ENCODE measurements around the gene CCND1.
"Not testable (repeated sequence)": the region's sequence is repeated elsewhere in the genome, so short reads cannot be mapped to it uniquely, and the experiment has no call there.

Gene CCND1

DNA sequence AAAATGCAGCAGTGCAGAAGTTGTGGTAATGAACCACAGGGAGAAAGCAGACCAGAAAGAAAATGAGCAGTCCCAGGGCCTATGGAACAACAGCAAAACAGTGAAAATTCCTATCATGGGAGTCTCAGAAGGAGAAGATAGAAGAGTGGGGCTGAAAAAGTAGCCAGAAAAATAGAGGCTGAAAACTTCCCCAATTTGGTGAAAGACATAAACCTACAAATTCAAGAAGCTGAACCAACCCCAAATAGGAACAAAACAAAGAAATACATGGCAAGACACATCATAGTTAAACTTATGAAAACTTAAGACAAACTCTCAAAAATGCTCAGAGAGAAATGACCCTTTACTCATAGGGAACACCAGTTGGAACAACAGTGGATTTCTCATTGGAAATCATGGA lies 51.5 kb downstream of the CCND1 start:
- no peak for DNase-seq (ENCODE audit: low read depth)

DNA sequence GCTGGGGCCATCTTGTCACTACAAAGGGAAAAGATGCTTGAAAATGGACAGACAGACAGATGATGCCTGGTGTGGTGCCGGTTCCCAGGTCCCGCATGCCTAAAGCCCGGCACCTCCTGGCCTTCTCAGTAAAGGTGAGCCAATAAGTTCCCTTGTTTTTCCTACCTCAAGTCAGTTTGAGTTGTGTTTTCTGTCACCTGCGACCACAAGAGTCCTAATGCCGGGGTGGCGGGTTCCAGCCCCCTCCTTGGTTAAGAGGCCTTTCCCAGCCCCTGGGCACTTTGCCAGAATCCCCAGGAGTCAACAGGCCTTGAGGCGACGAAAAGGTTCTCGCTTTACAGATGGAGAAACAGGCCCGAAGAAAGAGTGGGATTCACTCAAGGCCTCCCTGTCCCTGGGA lies 53.8 kb downstream of the CCND1 start:
- DNase-seq (ENCODE audit: low read depth): no peak

DNA sequence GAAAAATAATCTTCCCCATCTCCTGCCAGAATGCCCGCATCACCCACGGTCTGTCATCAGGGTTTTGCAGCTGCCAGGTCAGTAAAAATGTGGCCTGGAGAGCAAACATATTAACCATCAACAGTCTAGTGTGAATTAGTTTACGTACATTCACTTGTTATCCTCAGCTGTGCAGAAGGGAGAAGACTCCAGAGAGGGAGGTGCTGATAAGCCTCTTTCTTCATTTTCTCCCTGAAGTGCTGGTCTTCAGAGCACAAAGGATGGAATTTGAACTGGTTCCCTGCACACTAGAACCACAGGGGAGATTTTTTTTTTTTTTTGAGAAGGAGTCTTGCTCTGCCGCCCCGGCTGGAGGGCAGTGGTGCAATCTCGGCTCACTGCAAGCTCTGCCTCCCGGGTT lies 54.6 kb downstream of the CCND1 start:
- no peak for DNase-seq (ENCODE audit: low read depth)

DNA sequence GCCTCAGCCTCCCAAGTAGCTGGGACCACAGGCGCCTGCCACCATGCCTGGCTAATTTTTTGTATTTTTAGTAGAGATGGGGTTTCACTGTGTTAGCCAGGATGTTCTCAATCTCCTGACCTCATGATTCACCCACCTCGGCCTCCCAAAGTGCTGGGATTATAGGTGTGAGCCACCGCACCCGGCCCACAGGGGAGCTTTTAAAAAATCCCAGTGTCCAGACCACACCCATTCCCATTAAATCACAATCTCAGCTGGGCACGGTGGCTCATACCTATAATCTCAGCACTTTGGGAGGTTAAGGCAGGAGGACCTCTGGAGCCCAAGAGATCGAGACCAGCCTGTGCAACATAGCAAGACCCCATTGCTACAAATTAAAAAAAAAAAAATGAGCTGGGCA lies 55.0 kb downstream of the CCND1 start:
- not testable (repeated sequence) for DNase-seq (ENCODE audit: low read depth)

DNA sequence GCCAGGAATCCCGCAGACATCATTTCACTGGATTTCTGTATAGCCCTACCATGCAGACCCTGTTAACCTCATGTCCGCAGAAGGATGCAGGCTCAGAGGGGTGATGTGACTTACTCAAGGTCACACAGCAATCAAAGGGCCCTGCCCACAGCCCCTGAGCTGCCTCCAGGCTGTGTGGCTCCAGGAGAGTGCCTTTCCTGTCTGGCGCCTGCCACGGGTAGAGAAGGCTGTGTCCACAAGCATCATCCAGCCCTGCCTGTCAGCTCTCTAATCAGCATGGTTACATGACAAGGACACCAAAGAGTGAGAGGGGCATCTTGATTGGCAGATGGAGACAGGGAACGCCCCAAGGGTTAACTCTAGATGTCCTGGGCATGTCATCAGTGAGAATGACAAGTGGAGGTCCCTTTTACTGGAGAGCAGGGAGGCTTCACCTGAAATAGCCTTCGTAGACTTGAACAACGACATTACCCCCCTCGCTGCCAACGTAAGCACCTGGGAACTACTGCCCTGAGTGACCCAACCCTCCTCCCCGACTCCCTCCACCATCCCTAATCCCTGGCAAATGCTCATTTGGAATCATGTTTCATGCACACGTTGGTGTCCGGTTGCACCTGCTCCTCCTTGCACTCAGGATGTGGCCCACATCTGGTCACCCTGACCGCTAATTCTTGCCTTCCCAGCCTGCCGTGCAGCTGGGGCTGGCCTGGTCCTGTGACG lies 56.0 kb downstream of the CCND1 start:
- DNase-seq (ENCODE audit: low read depth): no peak

DNA sequence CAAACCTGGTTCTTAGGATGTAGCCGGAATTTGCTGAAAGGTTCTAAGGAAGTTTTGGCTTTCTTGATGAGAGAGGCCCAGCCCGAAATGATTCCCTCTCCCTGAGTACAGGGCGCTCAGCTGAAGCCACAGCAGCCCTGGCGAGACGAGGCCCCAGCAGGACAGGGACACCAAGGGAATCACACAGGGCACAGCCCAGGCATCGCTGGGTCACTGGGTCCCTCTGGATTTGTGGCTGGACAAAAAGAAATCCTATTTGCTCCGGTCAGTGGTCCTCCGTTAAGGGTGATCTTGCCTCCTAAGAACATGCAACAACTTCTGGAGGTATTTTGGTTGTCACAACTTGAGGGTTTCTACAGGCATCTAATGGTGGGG lies 56.5 kb downstream of the CCND1 start:
- no peak for DNase-seq (ENCODE audit: low read depth)

DNA sequence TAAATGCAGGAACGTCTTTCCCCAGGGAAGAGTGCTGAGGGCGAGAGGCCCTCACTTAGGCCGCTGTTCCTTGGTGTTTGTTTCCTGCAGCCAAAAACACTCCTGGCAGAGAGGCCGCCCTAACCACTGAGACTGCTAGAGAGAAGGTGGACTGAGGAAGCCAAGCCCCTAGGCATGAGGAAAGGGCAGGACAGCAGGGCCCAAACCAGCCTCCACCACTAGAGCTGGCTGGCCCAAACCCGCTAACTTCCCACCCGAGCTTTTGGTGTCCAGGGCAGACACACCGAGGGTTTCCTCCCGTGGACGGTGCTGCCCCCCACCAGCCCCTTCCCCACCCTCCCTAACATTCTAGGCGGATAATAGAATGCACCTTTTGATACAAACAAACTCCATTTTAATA lies 56.9 kb downstream of the CCND1 start:
- DNase-seq (ENCODE audit: low read depth): no peak

DNA sequence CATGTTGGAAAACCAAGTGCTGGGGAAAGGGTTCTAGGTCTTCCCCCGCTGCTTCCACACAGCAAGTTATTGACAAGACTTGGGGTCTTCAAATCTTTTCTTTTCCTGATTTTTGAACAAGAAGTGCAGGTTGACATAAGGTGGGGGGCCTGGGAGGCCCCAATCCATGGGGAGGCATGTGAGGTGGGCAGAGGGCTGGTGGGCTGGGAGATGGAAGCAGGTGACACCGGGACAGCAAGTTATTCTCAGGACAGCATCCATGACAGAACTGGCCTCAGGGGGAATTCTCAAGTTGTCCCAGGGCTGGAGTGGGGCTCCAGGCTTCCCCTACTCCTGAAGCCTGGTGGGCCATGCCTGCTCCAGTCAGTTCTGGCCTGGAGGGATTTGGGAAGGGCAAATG lies 57.4 kb downstream of the CCND1 start:
- DNase-seq (ENCODE audit: low read depth): no peak

DNA sequence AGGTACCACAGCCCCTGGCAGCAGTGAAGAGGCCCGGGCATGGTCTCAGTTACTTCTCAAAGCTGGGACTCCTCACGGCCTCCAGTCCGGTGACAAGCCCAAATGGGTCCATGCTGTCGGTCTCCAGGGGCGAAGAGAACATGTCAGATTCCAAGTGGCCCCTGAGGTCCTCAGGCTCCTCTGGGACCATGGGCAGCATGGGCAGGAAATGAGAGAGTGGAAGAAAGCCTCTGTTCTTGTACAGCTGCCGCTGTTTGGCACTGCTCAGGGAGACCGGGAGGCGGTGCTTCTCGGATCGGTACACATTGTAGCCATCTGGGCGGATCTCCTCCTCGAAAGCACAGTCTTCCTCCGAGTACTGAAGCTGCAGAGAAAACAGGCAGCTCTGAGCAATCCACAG lies 58.3 kb downstream of the CCND1 start:
- DNase-seq (ENCODE audit: low read depth): no peak

DNA sequence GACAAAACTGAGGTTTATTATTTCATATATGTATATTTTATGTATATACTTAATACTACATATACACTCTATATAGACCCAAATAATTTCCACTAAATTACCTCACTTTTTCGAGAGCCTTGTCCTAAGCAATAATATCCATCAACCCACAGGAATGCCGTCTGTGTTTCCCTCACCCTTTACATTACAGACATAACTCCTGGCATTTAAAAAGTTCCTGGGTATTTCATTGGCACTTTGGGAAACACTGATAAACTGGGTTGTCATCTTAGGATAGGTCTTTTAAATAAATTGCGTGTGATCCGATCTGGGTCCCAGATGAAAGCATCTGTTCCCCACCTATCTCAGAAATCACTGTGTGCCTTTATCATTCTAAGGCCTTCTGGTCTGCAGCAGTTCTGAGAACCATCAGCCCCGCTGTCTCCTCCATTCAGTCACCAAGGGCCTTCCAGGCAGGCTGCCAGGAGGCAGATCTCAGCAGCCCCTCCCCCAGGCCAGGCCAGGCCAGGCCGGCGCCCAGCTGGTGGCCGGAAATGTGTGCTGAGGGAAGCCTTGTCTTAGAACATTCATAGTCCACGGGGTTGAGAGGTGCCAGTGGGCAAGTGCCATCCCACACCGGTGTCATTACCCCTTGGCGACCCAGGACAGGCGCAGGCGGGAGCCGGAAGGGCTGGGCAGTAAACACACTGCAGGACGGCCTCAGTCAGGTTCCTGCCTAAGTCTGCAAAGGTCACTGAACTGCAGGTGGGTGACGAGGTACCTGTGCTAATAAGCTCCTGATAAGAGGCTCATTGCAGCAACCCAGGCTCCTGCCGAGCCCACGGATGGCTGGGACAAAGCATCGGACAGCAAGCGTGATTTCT lies 59.6 kb downstream of the CCND1 start:
- DNase-seq (ENCODE audit: low read depth): no peak

DNA sequence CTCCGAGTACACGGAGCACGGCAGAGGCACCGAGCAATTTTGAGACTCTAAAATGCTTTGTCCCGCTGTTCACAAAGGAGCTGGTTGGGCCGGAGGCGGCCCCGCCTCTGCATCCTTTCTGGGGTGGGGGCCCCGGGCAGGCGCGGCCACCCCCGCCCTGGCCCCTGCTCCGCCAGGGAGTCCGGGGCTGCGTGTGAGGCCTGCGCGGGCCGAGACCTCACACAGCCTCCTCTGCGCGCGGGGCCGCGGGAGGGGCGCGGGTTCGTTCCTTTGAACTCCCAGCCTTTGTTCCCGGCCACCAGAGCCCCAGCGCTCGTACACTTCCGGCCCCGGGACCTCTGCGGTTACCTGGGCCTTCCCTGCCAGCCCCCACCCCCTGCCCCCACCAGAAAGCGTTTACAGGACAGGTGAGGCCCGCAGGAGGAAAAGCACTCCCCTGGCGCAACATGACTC lies 61.3 kb downstream of the CCND1 start:
- no peak for DNase-seq (ENCODE audit: low read depth)

DNA sequence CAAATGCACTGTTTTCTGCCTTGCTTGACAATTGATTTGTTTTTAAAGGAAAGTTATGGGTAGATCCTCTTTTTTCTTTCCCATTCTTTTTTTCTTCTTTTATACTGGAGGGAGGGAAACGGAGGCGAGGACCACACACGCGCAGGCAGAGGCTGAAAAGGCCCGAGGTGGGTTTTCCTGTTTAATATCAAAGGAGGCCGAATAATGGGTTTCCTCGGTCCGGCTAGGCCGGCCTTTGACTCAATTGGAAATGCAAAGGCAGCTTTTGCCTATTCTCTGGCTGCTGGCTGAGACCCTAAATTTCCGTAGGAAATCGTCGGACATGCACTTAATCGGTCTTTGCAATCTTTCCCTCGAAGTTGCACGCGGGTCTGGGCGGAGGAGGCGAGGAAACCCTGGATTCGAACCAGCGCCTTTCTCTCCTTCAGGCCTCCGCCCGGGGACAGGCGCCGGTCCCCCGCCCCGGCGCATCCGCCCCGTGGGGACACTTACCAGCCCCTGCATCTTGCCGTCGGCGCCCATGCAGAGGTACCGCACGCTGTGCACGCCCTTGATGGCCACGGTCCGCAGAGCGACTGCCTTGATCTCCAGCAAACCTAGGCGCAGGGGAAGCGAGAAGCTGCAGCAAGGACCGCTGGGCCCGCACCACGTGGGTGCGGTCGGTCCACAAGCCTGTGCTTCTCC lies 62.0 kb downstream of the CCND1 start:
- no peak for DNase-seq (ENCODE audit: low read depth)

DNA sequence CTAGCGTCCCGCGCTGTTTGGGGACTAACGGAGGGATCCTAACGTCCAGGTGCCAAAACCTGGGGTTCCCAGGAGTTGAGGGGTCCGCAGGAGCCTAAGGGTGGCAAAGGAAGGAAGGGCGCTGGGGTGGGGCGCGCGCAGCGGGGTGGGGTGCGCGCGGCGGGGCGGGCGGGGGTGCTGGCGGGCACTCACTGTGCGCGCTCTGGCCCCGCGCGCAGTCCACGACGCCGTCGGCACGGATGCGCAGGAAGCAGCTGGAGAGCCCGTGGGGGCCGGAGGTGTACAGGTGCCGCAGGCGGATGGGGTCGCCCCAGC lies 62.5 kb downstream of the CCND1 start:
- no peak for DNase-seq (ENCODE audit: low read depth)

Measured in stimulated activated CD4-positive, alpha-beta T cell treated with anti-CD3 and anti-CD28 coated beads, Interleukin-2, amount 100 ng/mL, for 4 hours (primary cell).